DND-41 (cell line): ENCODE results near the gene ARSI.

Source experiments
- ATAC-seq: fragments of 200-7000 bp; cut with Tn5 transposase; 3 replicates; pipeline ENCODE4 v1.9.1; 2021; ENCODE audit warnings: low read depth; ENCODE audit not compliant: insufficient read depth
- DNase-seq: peaks from one replicate; pipeline ENCODE4 v3.0.0-alpha.2; 2020
- H2AFZ ChIP-seq: 2 replicates; pipeline ENCODE4 v1.6.0; 2012; ENCODE audit warnings: low read depth, low read length
- H3K27ac ChIP-seq: 2 replicates; pipeline ENCODE4 v1.5.1; 2012; ENCODE audit warnings: low read length, inconsistent platforms
- H3K27me3 ChIP-seq: fragments of 200-600 bp; sonication (generic); 2 replicates; pipeline ENCODE4 v1.6.0; 2012; ENCODE audit warnings: low read length, mild to moderate bottlenecking, inconsistent platforms; ENCODE audit not compliant: insufficient read depth, poor library complexity
- H3K36me3 ChIP-seq: 2 replicates; pipeline ENCODE4 v1.5.1; 2012; ENCODE audit warnings: low read length, inconsistent platforms; ENCODE audit not compliant: insufficient read depth
- H3K4me1 ChIP-seq: 2 replicates; pipeline ENCODE4 v1.5.1; 2012; ENCODE audit warnings: mild to moderate bottlenecking, low read length; ENCODE audit not compliant: insufficient read depth
- H3K4me2 ChIP-seq: 2 replicates; pipeline ENCODE4 v1.6.0; 2012; ENCODE audit warnings: mild to moderate bottlenecking, moderate library complexity, low read length, inconsistent platforms; ENCODE audit not compliant: insufficient read depth
- H3K4me3 ChIP-seq, 2 experiments: fragments of 200-600 bp in 1 of 2; shearing (Covaris generic) in 1 of 2; 2 replicates each; pipeline ENCODE4 v1.5.1; 2012 to 2016; ENCODE audit warnings: inconsistent platforms in 2 of 2, low read length in 2 of 2, mild to moderate bottlenecking in 2 of 2, low read depth in 1 of 2, moderate library complexity in 1 of 2
- H3K79me2 ChIP-seq: 2 replicates; pipeline ENCODE4 v1.6.0; 2012; ENCODE audit warnings: low read length, inconsistent platforms; ENCODE audit not compliant: insufficient read depth
- H3K9ac ChIP-seq: 2 replicates; pipeline ENCODE4 v1.6.0; 2012; ENCODE audit warnings: low read depth, mild to moderate bottlenecking, inconsistent platforms, low read length, moderate library complexity
- H3K9me3 ChIP-seq: 2 replicates; pipeline ENCODE4 v1.5.1; 2012; ENCODE audit warnings: low read length, moderate library complexity, mild to moderate bottlenecking, inconsistent platforms; ENCODE audit not compliant: insufficient read depth, severe bottlenecking
- H4K20me1 ChIP-seq: 2 replicates; pipeline ENCODE4 v1.6.0; 2012; ENCODE audit warnings: low read length; ENCODE audit not compliant: insufficient read depth
- EZH2 ChIP-seq: IDR thresholded peaks from 3 replicates; pipeline ENCODE4 v1.6.1; 2012; ENCODE audit warnings: borderline replicate concordance, low read depth, mild to moderate bottlenecking, moderate library complexity, low read length, inconsistent platforms; ENCODE audit not compliant: severe bottlenecking
- TF ChIP-seq, protein P1 (sequence below): IDR thresholded peaks from 2 replicates; pipeline ENCODE4 v1.5.1; 2012; ENCODE audit warnings: borderline replicate concordance, low read length, moderate library complexity, mild to moderate bottlenecking; ENCODE audit not compliant: poor library complexity, severe bottlenecking; ENCODE audit errors: extremely low read depth

ARSI gene

DNA sequence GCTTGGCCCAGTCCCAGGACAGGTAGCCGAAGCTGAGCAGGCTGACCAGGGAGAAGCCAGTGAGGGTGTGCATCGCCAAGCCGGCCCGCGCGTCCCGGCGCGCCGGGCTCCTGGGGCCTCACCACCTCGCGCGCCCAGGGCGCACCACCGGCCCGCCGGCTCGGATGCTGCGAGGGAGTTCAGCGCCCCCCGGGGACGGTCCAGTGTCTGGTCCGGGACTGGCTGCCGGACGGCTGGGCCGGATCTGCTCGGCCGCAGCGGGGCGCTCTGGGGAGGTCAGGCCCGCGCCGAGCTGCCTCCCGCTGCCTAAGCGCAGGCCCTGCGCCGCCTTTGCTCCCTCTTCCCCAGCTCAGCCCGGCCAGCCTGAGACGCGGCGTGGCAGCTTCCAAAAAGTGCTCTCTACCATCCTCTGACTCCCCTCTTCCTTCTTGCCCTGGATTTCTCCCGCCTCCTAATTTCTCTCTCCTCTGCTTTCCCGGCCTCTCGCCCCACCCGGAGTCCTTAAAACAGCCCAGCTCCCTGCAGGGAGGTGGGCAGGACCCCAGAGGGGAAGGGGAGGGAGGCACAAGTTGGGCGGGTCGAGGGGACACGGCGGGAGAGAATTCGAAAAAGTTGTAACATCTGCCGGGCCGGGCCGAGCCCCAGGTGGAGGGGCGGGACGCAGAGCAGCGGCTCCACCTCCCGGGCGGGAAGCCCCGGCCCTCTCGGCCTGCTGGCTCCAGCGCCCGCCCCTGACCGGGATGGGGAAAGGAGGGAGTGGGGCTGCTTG lies at the start of gene ARSI:
ARSI (minus strand) TSS at position 605 of the 769 bp plus-strand sequence; CDS start at position 73, 532 bp downstream.
- Histone ChIP-seq H3K9ac (no peak within 1 kb of the TSS), H4K20me1 (no peaks in the 10 kb centered on the region), H3K4me1 (no peaks in the 10 kb centered on the region), H3K79me2 (no peaks in the 10 kb centered on the region), H3K4me2 (no peak within 1 kb of the TSS), H3K36me3 (no peaks in the 10 kb centered on the region), H3K27ac (no peak within 1 kb of the TSS), H3K4me3 (no peak within 1 kb of the TSS), H3K9me3 (no peaks in the 10 kb centered on the region), H2AFZ (no peak within 1 kb of the TSS), H3K27me3 (peaks cover 8% of the 10 kb centered on the region)
- no peak for TF ChIP-seq EZH2
- TF ChIP-seq, protein P1, sequence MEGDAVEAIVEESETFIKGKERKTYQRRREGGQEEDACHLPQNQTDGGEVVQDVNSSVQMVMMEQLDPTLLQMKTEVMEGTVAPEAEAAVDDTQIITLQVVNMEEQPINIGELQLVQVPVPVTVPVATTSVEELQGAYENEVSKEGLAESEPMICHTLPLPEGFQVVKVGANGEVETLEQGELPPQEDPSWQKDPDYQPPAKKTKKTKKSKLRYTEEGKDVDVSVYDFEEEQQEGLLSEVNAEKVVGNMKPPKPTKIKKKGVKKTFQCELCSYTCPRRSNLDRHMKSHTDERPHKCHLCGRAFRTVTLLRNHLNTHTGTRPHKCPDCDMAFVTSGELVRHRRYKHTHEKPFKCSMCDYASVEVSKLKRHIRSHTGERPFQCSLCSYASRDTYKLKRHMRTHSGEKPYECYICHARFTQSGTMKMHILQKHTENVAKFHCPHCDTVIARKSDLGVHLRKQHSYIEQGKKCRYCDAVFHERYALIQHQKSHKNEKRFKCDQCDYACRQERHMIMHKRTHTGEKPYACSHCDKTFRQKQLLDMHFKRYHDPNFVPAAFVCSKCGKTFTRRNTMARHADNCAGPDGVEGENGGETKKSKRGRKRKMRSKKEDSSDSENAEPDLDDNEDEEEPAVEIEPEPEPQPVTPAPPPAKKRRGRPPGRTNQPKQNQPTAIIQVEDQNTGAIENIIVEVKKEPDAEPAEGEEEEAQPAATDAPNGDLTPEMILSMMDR, result no peak
- no peak for ATAC-seq
- DNase-seq, result no peak

DNA sequence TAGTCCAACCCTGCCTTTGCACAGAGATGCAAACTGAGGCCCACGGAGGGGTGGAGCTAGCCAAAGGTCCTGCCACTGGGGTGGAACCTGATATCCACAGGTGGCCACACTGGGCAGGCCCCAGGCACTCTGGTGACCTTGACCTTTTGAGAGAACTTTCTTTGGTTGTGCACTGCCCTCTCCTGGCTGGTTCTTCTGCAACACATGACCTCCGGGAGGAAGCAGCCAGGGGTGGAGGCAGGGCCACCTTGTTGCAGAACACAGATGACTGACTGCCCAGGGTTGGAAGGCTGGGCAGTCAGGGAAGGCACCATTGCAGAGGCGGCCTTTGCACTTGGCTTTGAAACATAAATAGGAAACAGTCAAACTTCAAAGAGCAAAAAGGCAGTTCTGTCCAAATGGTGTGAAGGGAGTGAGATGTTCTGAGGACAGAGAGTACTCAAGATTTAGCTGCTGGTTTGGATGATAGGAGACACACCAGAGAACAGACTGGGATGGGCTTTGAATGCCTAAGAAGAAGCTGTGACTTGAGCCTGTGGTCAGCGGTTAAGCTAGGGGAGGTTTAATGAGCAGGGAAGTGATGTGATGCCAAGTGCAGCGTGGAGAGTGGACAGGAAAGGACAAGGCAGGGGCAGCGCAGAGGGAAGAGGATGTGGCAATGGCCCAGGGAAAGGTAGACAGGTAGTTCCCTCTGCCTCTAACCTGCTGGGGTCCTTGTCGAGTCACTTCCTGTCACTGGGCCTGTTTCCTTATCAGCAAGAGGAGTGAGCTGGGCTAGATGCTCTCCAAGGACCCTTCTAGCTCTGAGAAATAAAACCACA lies 48.0 kb upstream of the ARSI start:
- Histone ChIP-seq H3K27me3 (peaks cover 3% of the 10 kb centered on the region), H3K4me3 (no peak overlapping the region), H3K79me2 (no peaks in the 10 kb centered on the region), H3K4me1 (no peaks in the 10 kb centered on the region), H3K27ac (no peak overlapping the region), H4K20me1 (no peaks in the 10 kb centered on the region), H2AFZ (no peak overlapping the region), H3K4me2 (no peak overlapping the region), H3K9ac (no peak overlapping the region), H3K36me3 (no peaks in the 10 kb centered on the region), H3K9me3 (no peaks in the 10 kb centered on the region)
- DNase-seq (peak; percentile 29), ATAC-seq (peak; percentile 82)
- TF ChIP-seq EZH2, result no peak
- TF ChIP-seq, protein P1, result peak; percentile 58

DNA sequence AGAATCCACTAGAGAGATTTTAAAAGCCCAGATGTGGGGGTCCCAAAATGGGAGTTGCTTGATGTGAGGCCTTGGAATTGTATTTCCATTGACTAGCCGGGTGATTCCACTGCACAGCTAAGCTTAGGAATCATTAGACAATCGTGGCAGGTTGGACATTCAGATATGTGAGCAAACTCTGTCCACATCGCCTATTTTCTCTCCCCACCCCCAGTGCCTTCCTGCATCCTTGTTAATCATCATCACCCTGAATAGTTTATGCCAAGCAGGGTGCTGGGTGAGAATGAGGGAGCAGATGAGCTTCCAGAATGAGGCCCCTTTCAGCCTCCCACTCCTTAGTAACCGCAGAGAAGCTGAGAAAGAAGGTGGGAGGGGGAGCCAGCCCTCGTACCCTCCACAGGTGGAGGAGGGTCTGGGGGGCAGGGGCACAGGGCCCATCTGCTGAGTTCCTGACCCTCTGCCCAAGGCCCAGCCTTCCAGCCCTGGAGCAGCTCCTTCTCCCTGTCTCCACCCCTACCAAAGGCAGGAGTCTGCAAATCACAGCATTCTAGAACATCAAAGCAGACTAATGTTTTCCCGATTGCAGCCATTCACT lies 47.1 kb upstream of the ARSI start:
- Histone ChIP-seq H3K36me3 (no peaks in the 10 kb centered on the region), H3K4me1 (no peaks in the 10 kb centered on the region), H3K79me2 (no peaks in the 10 kb centered on the region), H3K9me3 (no peaks in the 10 kb centered on the region), H4K20me1 (no peaks in the 10 kb centered on the region), H3K27ac (no peak overlapping the region), H3K9ac (no peak overlapping the region), H2AFZ (no peak overlapping the region), H3K4me2 (no peak overlapping the region), H3K27me3 (peaks cover 6% of the 10 kb centered on the region), H3K4me3 (no peak overlapping the region)
- ATAC-seq, result no peak
- TF ChIP-seq, protein P1, result no peak
- TF ChIP-seq EZH2, result no peak
- DNase-seq, result no peak
